Cardiac muscle cell (in vitro differentiated cells and primary cell): ENCODE results near the gene VWA5A. TPM values are rescaled to one million over a fixed set of nuclear protein-coding genes. Genes with fewer than 3 reads are reported as not detected.
"Not testable (repeated sequence)": the region's sequence is repeated elsewhere in the genome, so short reads cannot be mapped to it uniquely, and the experiment has no call there.

Experiments used
- DNase-seq, 2 donors: peaks; one replicate each; pipeline versions ENCODE4 v3.0.0 to v3.0.0-alpha.2; 2010 to 2017; ENCODE audit warnings: low read depth in 1 of 2, low spot score in 1 of 2
- H3K27ac ChIP-seq: fragments of 200-600 bp; sonication (generic); 2 replicates; pipeline ENCODE4 v1.5.1; 2016
- H3K27me3 ChIP-seq: fragments of 200-600 bp; sonication (generic); 2 replicates; pipeline ENCODE4 v1.6.0; 2016; ENCODE audit warnings: control low read depth
- H3K36me3 ChIP-seq: fragments of 200-600 bp; sonication (generic); 2 replicates; pipeline ENCODE4 v1.5.1; 2016; ENCODE audit warnings: control low read depth
- H3K4me1 ChIP-seq: fragments of 200-600 bp; sonication (generic); 2 replicates; pipeline ENCODE4 v1.8.1; 2017; ENCODE audit warnings: low read depth, mild to moderate bottlenecking, mixed run types
- H3K4me3 ChIP-seq: fragments of 200-600 bp; sonication (generic); 2 replicates; pipeline ENCODE4 v1.5.1; 2016; ENCODE audit warnings: mild to moderate bottlenecking
- H3K9me3 ChIP-seq: fragments of 200-600 bp; sonication (generic); 2 replicates; pipeline ENCODE4 v1.5.1; 2017; ENCODE audit warnings: low read depth, mild to moderate bottlenecking, control low read depth
- CTCF ChIP-seq: IDR thresholded peaks from 2 replicates; pipeline ENCODE4 v1.5.1; 2012; ENCODE audit warnings: low read depth, mild to moderate bottlenecking, low read length
- polyA plus RNA-seq: library from polyadenylated mRNA; unstranded; fragments of >200 nt; fragmentation: Nextera tagmentation; extraction: Ambion mirVana; gene quantifications from 2 replicates; pipeline ENCODE4 v1.2.1, GENCODE V29; 2016
- total RNA-seq: library from RNA; depleted of rRNA; stranded (reverse); fragments of >200 nt; gene quantifications from 2 replicates; pipeline ENCODE4 v1.2.3, GENCODE V29; 2016

Gene VWA5A
- total and polyA plus RNA-seq, 2 experiments from 2014 or later, result 20.8 to 37.6 TPM

- no peak for DNase-seq
- H3K27me3 ChIP-seq, result peaks cover 5% of the 10 kb centered on the region
- H3K36me3 ChIP-seq, result no peaks in the 10 kb centered on the region
- H3K4me3 ChIP-seq, result no peak overlapping the region
- H3K4me1 ChIP-seq, result no peaks in the 10 kb centered on the region
- no peak for TF ChIP-seq CTCF
- no peaks in the 10 kb centered on the region for H3K9me3 ChIP-seq
- no peak overlapping the region for H3K27ac ChIP-seq
Measured at GRCh38 chr11:124153821-124154220, 38.6 kb downstream of the VWA5A start.

- no peak for TF ChIP-seq CTCF
- peaks cover 5% of the 10 kb centered on the region for H3K27me3 ChIP-seq
- no peak overlapping the region for H3K4me3 ChIP-seq
- H3K27ac ChIP-seq, result no peak overlapping the region
- no peak for DNase-seq
- H3K9me3 ChIP-seq, result no peaks in the 10 kb centered on the region
- no peaks in the 10 kb centered on the region for H3K36me3 ChIP-seq
- H3K4me1 ChIP-seq, result no peaks in the 10 kb centered on the region
Measured at GRCh38 chr11:124159481-124159880, 44.2 kb downstream of the VWA5A start.

GRCh38 chr11:124160986-124161385, 45.7 kb downstream of the VWA5A start:
- no peak overlapping the region for H3K4me3 ChIP-seq
- no peak for DNase-seq
- H3K4me1 ChIP-seq, result no peaks in the 10 kb centered on the region
- no peak for TF ChIP-seq CTCF
- no peaks in the 10 kb centered on the region for H3K9me3 ChIP-seq
- no peaks in the 10 kb centered on the region for H3K27me3 ChIP-seq
- H3K27ac ChIP-seq, result no peak overlapping the region
- H3K36me3 ChIP-seq, result no peaks in the 10 kb centered on the region

GRCh38 chr11:124167826-124168231, 52.6 kb downstream of the VWA5A start:
- DNase-seq, result no peak
- H3K4me3 ChIP-seq, result no peak overlapping the region
- TF ChIP-seq CTCF, result no peak
- H3K27ac ChIP-seq, result no peak overlapping the region
- H3K27me3 ChIP-seq, result no peaks in the 10 kb centered on the region
- no peaks in the 10 kb centered on the region for H3K36me3 ChIP-seq
- no peaks in the 10 kb centered on the region for H3K4me1 ChIP-seq
- no peaks in the 10 kb centered on the region for H3K9me3 ChIP-seq

GRCh38 chr11:124168796-124169195, 53.5 kb downstream of the VWA5A start:
- no peak for DNase-seq
- no peak overlapping the region for H3K4me3 ChIP-seq
- H3K4me1 ChIP-seq, result no peaks in the 10 kb centered on the region
- H3K27me3 ChIP-seq, result no peaks in the 10 kb centered on the region
- no peak for TF ChIP-seq CTCF
- no peaks in the 10 kb centered on the region for H3K9me3 ChIP-seq
- H3K27ac ChIP-seq, result no peak overlapping the region
- H3K36me3 ChIP-seq, result no peaks in the 10 kb centered on the region

- not testable (repeated sequence) for H3K4me3 ChIP-seq, H3K9me3 ChIP-seq, H3K4me1 ChIP-seq, DNase-seq, H3K27me3 ChIP-seq, H3K27ac ChIP-seq, H3K36me3 ChIP-seq
Measured at GRCh38 chr11:124170315-124170714, 55.1 kb downstream of the VWA5A start.
